ENCODE data around the gene PROSER3.

Gene PROSER3

GRCh38 chr19:35720163-35720524 lies 37.8 kb upstream of the PROSER3 start:
- no peak for DNase-seq
- Histone ChIP-seq H3K79me1 (replicated peaks; ENCODE audit: low read length, poor library complexity, severe bottlenecking) (peaks cover 50% of the 10 kb centered on the region), H2BK120ac (ENCODE audit: low read depth, low read length) (no peak overlapping the region), H3K23ac (ENCODE audit: low read length in 2 of 2) (no peak overlapping the region), H4K91ac (ENCODE audit: low read length) (no peak overlapping the region), H3K9ac (ENCODE audit: low read length) (no peak overlapping the region), H2BK12ac (ENCODE audit: low read length in 2 of 2) (no peak overlapping the region), H2AFZ (ENCODE audit: low read depth, low read length) (no peak overlapping the region), H3K27ac (ENCODE audit: low read length, poor library complexity, severe bottlenecking) (no peak overlapping the region), H3K36me3 (ENCODE audit: control insufficient read depth in 1 of 2, insufficient read depth in 2 of 2, low read depth in 1 of 2, low read length in 2 of 2) (peaks cover 46 to 57% of the 10 kb centered on the region in 2 experiments), H2AK5ac (ENCODE audit: low read length, severe bottlenecking) (no peak overlapping the region), H3K9me3 (ENCODE audit: control insufficient read depth, low read length) (no peaks in the 10 kb centered on the region), H3K14ac (ENCODE audit: low read length in 2 of 2) (no peak overlapping the region), H3K4me1 (ENCODE audit: control insufficient read depth, insufficient read depth, low read depth, low read length) (peaks cover 23% of the 10 kb centered on the region), H2BK5ac (ENCODE audit: low read depth, low read length, poor library complexity, severe bottlenecking) (no peak overlapping the region), H4K8ac (ENCODE audit: low read length) (no peak overlapping the region), H2BK15ac (ENCODE audit: low read depth, poor library complexity, severe bottlenecking) (no peak overlapping the region), H3K4me2 (ENCODE audit: low read length, poor library complexity, severe bottlenecking) (no peak overlapping the region), H3K27me3 (ENCODE audit: control insufficient read depth in 1 of 2, insufficient read depth in 1 of 2, low read length in 2 of 2) (no peaks in the 10 kb centered on the region), H3K18ac (ENCODE audit: low read depth in 1 of 2, low read length in 2 of 2) (no peak overlapping the region), H3K4me3 (ENCODE audit: insufficient read depth in 1 of 2, low read depth in 1 of 2, low read length in 2 of 2) (no peak overlapping the region), H3K4ac (ENCODE audit: low read depth in 1 of 2, low read length in 2 of 2) (no peak overlapping the region)
- WGBS, result 97% methylated on average over 8 of the region's 9 CpGs

- Histone ChIP-seq H2BK12ac (ENCODE audit: low read length in 2 of 2) (no peak overlapping the region), H3K27ac (ENCODE audit: low read length, poor library complexity, severe bottlenecking) (no peak overlapping the region), H3K4ac (ENCODE audit: low read depth in 1 of 2, low read length in 2 of 2) (no peak overlapping the region), H3K36me3 (ENCODE audit: control insufficient read depth in 1 of 2, insufficient read depth in 2 of 2, low read depth in 1 of 2, low read length in 2 of 2) (peaks cover 51 to 62% of the 10 kb centered on the region in 2 experiments), H3K4me1 (ENCODE audit: control insufficient read depth, insufficient read depth, low read depth, low read length) (peaks cover 22% of the 10 kb centered on the region), H3K79me1 (replicated peaks; ENCODE audit: low read length, poor library complexity, severe bottlenecking) (peaks cover 50% of the 10 kb centered on the region), H2BK15ac (ENCODE audit: low read depth, poor library complexity, severe bottlenecking) (no peak overlapping the region), H3K4me2 (ENCODE audit: low read length, poor library complexity, severe bottlenecking) (no peak overlapping the region), H4K8ac (ENCODE audit: low read length) (no peak overlapping the region), H2AFZ (ENCODE audit: low read depth, low read length) (no peak overlapping the region), H2BK5ac (ENCODE audit: low read depth, low read length, poor library complexity, severe bottlenecking) (no peak overlapping the region), H4K91ac (ENCODE audit: low read length) (no peak overlapping the region), H3K9ac (ENCODE audit: low read length) (no peak overlapping the region), H3K9me3 (ENCODE audit: control insufficient read depth, low read length) (no peaks in the 10 kb centered on the region), H3K23ac (ENCODE audit: low read length in 2 of 2) (no peak overlapping the region), H3K4me3 (ENCODE audit: insufficient read depth in 1 of 2, low read depth in 1 of 2, low read length in 2 of 2) (no peak overlapping the region), H2BK120ac (ENCODE audit: low read depth, low read length) (no peak overlapping the region), H3K18ac (ENCODE audit: low read depth in 1 of 2, low read length in 2 of 2) (no peak overlapping the region), H2AK5ac (ENCODE audit: low read length, severe bottlenecking) (no peak overlapping the region), H3K27me3 (ENCODE audit: control insufficient read depth in 1 of 2, insufficient read depth in 1 of 2, low read length in 2 of 2) (no peaks in the 10 kb centered on the region), H3K14ac (ENCODE audit: low read length in 2 of 2) (no peak overlapping the region)
- DNase-seq, result no peak
- WGBS, result over 99% methylated on average over 17 of the region's 17 CpGs
Measured at GRCh38 chr19:35720648-35721047, 37.3 kb upstream of the PROSER3 start.

GRCh38 chr19:35721374-35721773 lies 36.6 kb upstream of the PROSER3 start:
- peak overlapping the region in 1 of 2 experiments; percentile 92 for H3K23ac ChIP-seq (ENCODE audit: low read length in 2 of 2)
- H4K91ac ChIP-seq (ENCODE audit: low read length), result no peak overlapping the region
- H2BK120ac ChIP-seq (ENCODE audit: low read depth, low read length), result no peak overlapping the region
- no peak overlapping the region for H2BK12ac ChIP-seq (ENCODE audit: low read length in 2 of 2)
- H3K14ac ChIP-seq (ENCODE audit: low read length in 2 of 2), result no peak overlapping the region
- H2AFZ ChIP-seq (ENCODE audit: low read depth, low read length), result no peak overlapping the region
- H2BK5ac ChIP-seq (ENCODE audit: low read depth, low read length, poor library complexity, severe bottlenecking), result no peak overlapping the region
- no peak overlapping the region for H3K4me3 ChIP-seq (ENCODE audit: insufficient read depth in 1 of 2, low read depth in 1 of 2, low read length in 2 of 2)
- no peak overlapping the region for H3K18ac ChIP-seq (ENCODE audit: low read depth in 1 of 2, low read length in 2 of 2)
- H3K79me1 ChIP-seq (replicated peaks; ENCODE audit: low read length, poor library complexity, severe bottlenecking), result peaks cover 44% of the 10 kb centered on the region
- 95% methylated on average over 16 of the region's 16 CpGs for WGBS
- no peak overlapping the region for H3K9ac ChIP-seq (ENCODE audit: low read length)
- H3K27me3 ChIP-seq (ENCODE audit: control insufficient read depth in 1 of 2, insufficient read depth in 1 of 2, low read length in 2 of 2), result no peaks in the 10 kb centered on the region
- no peak overlapping the region for H4K8ac ChIP-seq (ENCODE audit: low read length)
- peaks cover 58 to 69% of the 10 kb centered on the region in 2 experiments for H3K36me3 ChIP-seq (ENCODE audit: control insufficient read depth in 1 of 2, insufficient read depth in 2 of 2, low read depth in 1 of 2, low read length in 2 of 2)
- H3K27ac ChIP-seq (ENCODE audit: low read length, poor library complexity, severe bottlenecking), result no peak overlapping the region
- peaks cover 15% of the 10 kb centered on the region for H3K4me1 ChIP-seq (ENCODE audit: control insufficient read depth, insufficient read depth, low read depth, low read length)
- no peak overlapping the region for H2BK15ac ChIP-seq (ENCODE audit: low read depth, poor library complexity, severe bottlenecking)
- H3K4ac ChIP-seq (ENCODE audit: low read depth in 1 of 2, low read length in 2 of 2), result no peak overlapping the region
- no peak overlapping the region for H3K4me2 ChIP-seq (ENCODE audit: low read length, poor library complexity, severe bottlenecking)
- H2AK5ac ChIP-seq (ENCODE audit: low read length, severe bottlenecking), result no peak overlapping the region
- no peak for DNase-seq
- no peaks in the 10 kb centered on the region for H3K9me3 ChIP-seq (ENCODE audit: control insufficient read depth, low read length)

DNA sequence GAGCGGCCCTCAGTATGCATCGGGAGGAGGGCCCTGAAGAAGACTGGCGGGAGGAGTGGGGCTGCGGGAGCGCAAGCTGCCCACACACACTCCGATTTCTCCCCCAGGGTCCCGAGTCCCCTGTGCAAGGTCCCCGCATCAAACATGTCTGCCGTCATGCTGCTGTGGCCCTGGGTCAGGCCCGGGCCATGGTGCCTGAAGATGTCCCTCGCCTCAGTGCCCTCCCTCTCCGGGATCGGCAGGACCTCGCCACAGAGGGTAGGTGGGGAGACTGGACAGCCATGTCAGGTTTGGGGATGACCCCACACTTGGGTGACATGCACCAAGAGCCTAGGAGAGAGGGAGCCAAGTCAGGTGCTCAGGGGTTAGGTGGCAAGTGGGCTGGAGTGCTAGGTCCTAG lies 35.5 kb upstream of the PROSER3 start:
- Histone ChIP-seq H3K9me3 (ENCODE audit: control insufficient read depth, low read length) (no peaks in the 10 kb centered on the region), H3K27ac (ENCODE audit: low read length, poor library complexity, severe bottlenecking) (no peak overlapping the region), H3K27me3 (ENCODE audit: control insufficient read depth in 1 of 2, insufficient read depth in 1 of 2, low read length in 2 of 2) (no peaks in the 10 kb centered on the region), H2BK120ac (ENCODE audit: low read depth, low read length) (no peak overlapping the region), H3K23ac (ENCODE audit: low read length in 2 of 2) (no peak overlapping the region), H3K4me1 (ENCODE audit: control insufficient read depth, insufficient read depth, low read depth, low read length) (peaks cover 11% of the 10 kb centered on the region), H2BK12ac (ENCODE audit: low read length in 2 of 2) (no peak overlapping the region), H2AK5ac (ENCODE audit: low read length, severe bottlenecking) (no peak overlapping the region), H3K4me3 (ENCODE audit: insufficient read depth in 1 of 2, low read depth in 1 of 2, low read length in 2 of 2) (no peak overlapping the region), H3K14ac (ENCODE audit: low read length in 2 of 2) (no peak overlapping the region), H3K79me1 (replicated peaks; ENCODE audit: low read length, poor library complexity, severe bottlenecking) (peaks cover 50% of the 10 kb centered on the region), H3K4me2 (ENCODE audit: low read length, poor library complexity, severe bottlenecking) (no peak overlapping the region), H2BK15ac (ENCODE audit: low read depth, poor library complexity, severe bottlenecking) (no peak overlapping the region), H3K9ac (ENCODE audit: low read length) (no peak overlapping the region), H2BK5ac (ENCODE audit: low read depth, low read length, poor library complexity, severe bottlenecking) (no peak overlapping the region), H2AFZ (ENCODE audit: low read depth, low read length) (no peak overlapping the region), H4K8ac (ENCODE audit: low read length) (no peak overlapping the region), H3K18ac (ENCODE audit: low read depth in 1 of 2, low read length in 2 of 2) (no peak overlapping the region), H3K4ac (ENCODE audit: low read depth in 1 of 2, low read length in 2 of 2) (peak overlapping the region in 1 of 2 experiments; percentile 9), H4K91ac (ENCODE audit: low read length) (peak overlapping the region; percentile 28), H3K36me3 (ENCODE audit: control insufficient read depth in 1 of 2, insufficient read depth in 2 of 2, low read depth in 1 of 2, low read length in 2 of 2) (peaks cover 68 to 79% of the 10 kb centered on the region in 2 experiments)
- DNase-seq, result no peak
- WGBS, result 97% methylated on average over 14 of the region's 14 CpGs

Data from mesenchymal stem cell (in vitro differentiated cells and primary cell).